WTC11 (cell line): ENCODE results near the gene ASB5. TPM values are rescaled to one million over a fixed set of nuclear protein-coding genes. Genes with fewer than 3 reads are reported as not detected.

ENCODE experiments used
- ATAC-seq: fragments of 200-7000 bp; cut with Tn5 transposase; 2 replicates; pipeline ENCODE4 v1.10.0; 2021; ENCODE audit warnings: mild to moderate bottlenecking, moderate library complexity
- CTCF ChIA-PET: fragments of 300-600 bp; sonication (Branson Sonifier 250); formaldehyde crosslinking; loops from one replicate; lab custom pipeline; 2021; ENCODE audit warnings: antibody characterized with exemption; lab: Charles Lee
- POLR2A ChIA-PET: fragments of 350-600 bp; sonication (Branson Sonifier 250); formaldehyde crosslinking; loops from one replicate; lab custom pipeline; 2021; ENCODE audit warnings: antibody characterized with exemption; lab: Charles Lee
- DNase-seq: peaks from one replicate; pipeline ENCODE4 v3.0.0; 2021; ENCODE audit warnings: low spot score
- H3K27ac Mint-ChIP-seq: 2 replicates; pipeline ENCODE4 v1.8.0; 2021; ENCODE audit warnings: mixed read lengths
- H3K27me3 Mint-ChIP-seq: 2 replicates; pipeline ENCODE4 v1.8.0; 2021; ENCODE audit warnings: low read depth, mild to moderate bottlenecking, moderate library complexity, mixed read lengths
- H3K36me3 Mint-ChIP-seq: 2 replicates; pipeline ENCODE4 v1.8.0; 2021; ENCODE audit warnings: mixed read lengths
- H3K4me1 Mint-ChIP-seq: 2 replicates; pipeline ENCODE4 v1.8.0; 2022; ENCODE audit warnings: mixed read lengths
- H3K4me3 Mint-ChIP-seq: 2 replicates; pipeline ENCODE4 v1.8.0; 2021; ENCODE audit warnings: mild to moderate bottlenecking, moderate library complexity, mixed read lengths
- H3K9me3 Mint-ChIP-seq: 2 replicates; pipeline ENCODE4 v1.8.0; 2021; ENCODE audit warnings: mixed read lengths
- ATF1 ChIP-seq: sonication (generic); formaldehyde crosslinking; IDR thresholded peaks from 2 replicates; pipeline ENCODE4 v1.8.1; 2023; ENCODE audit warnings: mild to moderate bottlenecking, moderate library complexity, missing genetic modification reagents
- CREB1 ChIP-seq: sonication (generic); formaldehyde crosslinking; IDR thresholded peaks from 2 replicates; pipeline ENCODE4 v1.8.0; 2023; ENCODE audit warnings: mild to moderate bottlenecking, missing genetic modification reagents
- FOXJ3 ChIP-seq: sonication (generic); formaldehyde crosslinking; IDR thresholded peaks from 2 replicates; pipeline ENCODE4 v1.9.0; 2021; ENCODE audit warnings: missing genetic modification reagents, mild to moderate bottlenecking, borderline replicate concordance
- FOXK1 ChIP-seq: sonication (generic); formaldehyde crosslinking; IDR thresholded peaks from 2 replicates; pipeline ENCODE4 v1.8.0; 2022; ENCODE audit warnings: mild to moderate bottlenecking, moderate library complexity, missing genetic modification reagents
- GTF2I ChIP-seq: fragments of 250-450 bp; sonication (Bioruptor Pico); conservative IDR thresholded peaks from 2 replicates; pipeline ENCODE4 v1.4.0; 2021; ENCODE audit warnings: mild to moderate bottlenecking
- JAZF1 ChIP-seq: fragments of 250-450 bp; sonication (Bioruptor Pico); IDR thresholded peaks from 2 replicates; pipeline ENCODE4 v1.9.0; 2021; ENCODE audit warnings: moderate library complexity, mild to moderate bottlenecking, inconsistent platforms
- NFE2L1 ChIP-seq: sonication (generic); formaldehyde crosslinking; IDR thresholded peaks from 2 replicates; pipeline ENCODE4 v1.8.1; 2023; ENCODE audit warnings: missing genetic modification reagents
- NFYB ChIP-seq: sonication (generic); formaldehyde crosslinking; conservative IDR thresholded peaks from 2 replicates; pipeline ENCODE4 v1.8.0; 2022; ENCODE audit warnings: low read depth, missing genetic modification reagents
- SMAD3 ChIP-seq: sonication (generic); formaldehyde crosslinking; IDR thresholded peaks from 2 replicates; pipeline ENCODE4 v1.8.0; 2022; ENCODE audit warnings: missing genetic modification reagents, mild to moderate bottlenecking, borderline replicate concordance
- SMAD4 ChIP-seq: sonication (generic); formaldehyde crosslinking; IDR thresholded peaks from 2 replicates; pipeline ENCODE4 v1.8.0; 2022; ENCODE audit warnings: mild to moderate bottlenecking, missing genetic modification reagents
- SP1 ChIP-seq: sonication (generic); formaldehyde crosslinking; conservative IDR thresholded peaks from 2 replicates; pipeline ENCODE4 v1.8.1; 2022; ENCODE audit warnings: missing genetic modification reagents
- TEAD4 ChIP-seq: sonication (generic); formaldehyde crosslinking; IDR thresholded peaks from 2 replicates; pipeline ENCODE4 v1.8.0; 2022; ENCODE audit warnings: mild to moderate bottlenecking, missing genetic modification reagents
- ZNF121 ChIP-seq: sonication (generic); formaldehyde crosslinking; IDR thresholded peaks from 2 replicates; pipeline ENCODE4 v1.8.0; 2023; ENCODE audit warnings: missing genetic modification reagents
- ZNF219 ChIP-seq: sonication (generic); formaldehyde crosslinking; IDR thresholded peaks from 2 replicates; pipeline ENCODE4 v1.8.0; 2023; ENCODE audit warnings: missing genetic modification reagents, mild to moderate bottlenecking, borderline replicate concordance
- ZNF671 ChIP-seq: fragments of 250-450 bp; sonication (Bioruptor Pico); IDR thresholded peaks from 2 replicates; pipeline ENCODE4 v1.8.0; 2021; ENCODE audit warnings: mild to moderate bottlenecking
- total RNA-seq: library from RNA; stranded (reverse); gene quantifications from 3 replicates; pipeline ENCODE4 v1.2.3, GENCODE V29; 2021
- TF ChIP-seq, protein P1 (sequence below): sonication (generic); formaldehyde crosslinking; IDR thresholded peaks from 2 replicates; pipeline ENCODE4 v1.8.0; 2022; ENCODE audit warnings: mild to moderate bottlenecking, missing genetic modification reagents
- TF ChIP-seq, protein P2 (sequence below): sonication (generic); formaldehyde crosslinking; IDR thresholded peaks from 2 replicates; pipeline ENCODE4 v1.8.1; 2023; ENCODE audit warnings: mild to moderate bottlenecking, moderate library complexity, missing genetic modification reagents
- TF ChIP-seq, protein P3 (sequence below): sonication (generic); formaldehyde crosslinking; IDR thresholded peaks from 2 replicates; pipeline ENCODE4 v1.8.1; 2022; ENCODE audit warnings: mild to moderate bottlenecking, moderate library complexity, missing genetic modification reagents
- TF ChIP-seq, protein P4 (sequence below): sonication (generic); formaldehyde crosslinking; IDR thresholded peaks from 2 replicates; pipeline ENCODE4 v1.8.0; 2023; ENCODE audit warnings: missing genetic modification reagents, mild to moderate bottlenecking, borderline replicate concordance
- TF ChIP-seq, protein P5 (sequence below): sonication (generic); formaldehyde crosslinking; IDR thresholded peaks from 2 replicates; pipeline ENCODE4 v1.8.0; 2022; ENCODE audit warnings: mild to moderate bottlenecking, missing genetic modification reagents

ASB5 gene
- total RNA-seq, 1 experiment from 2014 or later: not detected

DNA sequence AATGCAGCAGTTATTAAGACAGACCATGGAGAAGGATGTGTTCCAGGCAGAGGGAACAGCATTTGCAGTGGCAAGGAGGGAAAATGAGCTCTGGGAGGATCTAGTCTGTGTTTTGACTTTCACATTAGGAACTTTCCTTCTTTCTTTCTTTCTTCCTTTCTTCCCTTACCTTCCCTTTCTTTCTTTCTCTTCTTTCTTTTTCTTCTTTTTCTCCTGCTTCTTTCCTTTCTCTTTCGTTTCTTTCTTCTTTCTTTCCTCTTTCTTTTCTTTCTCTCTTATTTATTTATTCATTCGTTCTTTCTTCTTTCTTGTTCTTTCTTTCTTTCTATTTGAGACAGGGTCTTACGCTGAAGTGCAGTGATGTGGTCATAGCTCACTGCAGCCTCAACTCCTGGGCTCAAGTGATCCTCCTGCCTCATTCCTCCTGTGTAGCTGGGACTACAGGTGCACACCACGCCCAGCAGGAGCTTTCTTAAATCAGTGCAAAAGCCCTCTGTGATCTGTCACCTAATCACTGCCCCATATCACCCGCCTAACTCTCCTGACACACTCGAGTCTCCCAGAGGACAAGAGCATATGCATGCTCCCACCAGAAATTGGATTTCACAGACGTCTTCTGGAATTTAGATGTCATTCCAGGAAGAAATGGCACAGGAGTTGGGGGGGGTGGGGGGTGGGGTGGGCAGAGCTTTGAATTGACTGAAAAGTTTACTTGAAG lies 58.3 kb downstream of the ASB5 start:
- Mint-ChIP-seq H3K27ac (no peak overlapping the region), H3K36me3 (peaks cover 10% of the 10 kb centered on the region; the same call in 1 of the 2 replicates), H3K9me3 (peaks cover 16% of the 10 kb centered on the region), H3K4me1 (peaks cover 10% of the 10 kb centered on the region), H3K27me3 (no peaks in the 10 kb centered on the region), H3K4me3 (no peak overlapping the region)
- TF ChIP-seq ZNF121 (no peak), SP1 (CRISPR knock-in tag) (no peak), NFYB (no peak), FOXK1 (CRISPR knock-in tag) (no peak), ZNF219 (CRISPR knock-in tag) (no peak), GTF2I (CRISPR knock-in tag) (no peak)
- TF ChIP-seq, protein P1, sequence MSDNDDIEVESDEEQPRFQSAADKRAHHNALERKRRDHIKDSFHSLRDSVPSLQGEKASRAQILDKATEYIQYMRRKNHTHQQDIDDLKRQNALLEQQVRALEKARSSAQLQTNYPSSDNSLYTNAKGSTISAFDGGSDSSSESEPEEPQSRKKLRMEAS: no peak
- DNase-seq (no peak), ATAC-seq (no peak)
- CTCF ChIA-PET: no interaction called here
- POLR2A ChIA-PET: interaction anchor here (0.6 kb wide), 1 partner anchor 67 kb away, joined by 3 read pairs; no protein-coding TSS in a partner anchor

DNA sequence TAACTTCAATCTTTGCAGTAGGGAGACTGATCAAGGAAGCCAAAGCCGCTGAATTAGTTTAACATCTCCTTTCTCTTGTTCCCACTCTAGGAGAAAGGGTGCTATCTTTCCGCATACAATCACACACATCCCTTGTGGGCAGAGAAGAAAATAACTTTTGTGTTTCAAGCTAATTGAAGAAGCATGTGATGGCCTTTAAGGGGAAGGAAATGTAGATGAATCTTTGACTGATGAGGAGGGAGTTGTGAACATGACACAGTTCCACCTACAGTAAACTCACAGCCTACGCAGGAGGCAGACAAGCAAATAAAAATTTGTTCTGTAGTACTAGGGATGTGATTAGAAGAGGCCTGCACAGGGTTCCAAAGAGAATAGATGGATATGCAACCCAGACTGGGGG lies 58.9 kb downstream of the ASB5 start:
- no peak for ATAC-seq

DNA sequence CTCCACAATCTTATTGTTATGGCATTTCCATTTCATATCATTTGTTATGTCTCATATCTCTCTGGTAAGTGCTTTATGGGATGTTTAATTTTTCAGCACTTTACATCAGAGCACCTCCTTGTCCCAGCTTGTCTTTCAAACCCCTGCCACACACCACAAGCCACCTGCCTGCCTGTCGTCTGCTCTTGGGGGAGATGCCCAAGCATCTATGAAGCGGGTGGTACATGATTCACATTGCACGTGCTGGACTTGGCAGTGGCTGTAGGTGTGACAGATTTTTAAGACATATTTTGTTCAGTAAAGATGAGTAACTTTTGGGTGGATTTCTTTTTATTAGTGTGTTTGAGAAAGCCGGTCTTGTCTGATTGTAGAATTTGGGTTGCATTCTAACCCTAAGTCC lies 59.5 kb downstream of the ASB5 start:
- ChIA-PET POLR2A (no interaction called here), CTCF (no interaction called here)
- Mint-ChIP-seq H3K4me1 (peaks cover 19% of the 10 kb centered on the region), H3K4me3 (no peak overlapping the region), H3K9me3 (peaks cover 16% of the 10 kb centered on the region), H3K36me3 (peaks cover 10% of the 10 kb centered on the region; the same call in 1 of the 2 replicates), H3K27me3 (no peaks in the 10 kb centered on the region), H3K27ac (no peak overlapping the region)
- DNase-seq (no peak), ATAC-seq (no peak)
- TF ChIP-seq, protein P2, sequence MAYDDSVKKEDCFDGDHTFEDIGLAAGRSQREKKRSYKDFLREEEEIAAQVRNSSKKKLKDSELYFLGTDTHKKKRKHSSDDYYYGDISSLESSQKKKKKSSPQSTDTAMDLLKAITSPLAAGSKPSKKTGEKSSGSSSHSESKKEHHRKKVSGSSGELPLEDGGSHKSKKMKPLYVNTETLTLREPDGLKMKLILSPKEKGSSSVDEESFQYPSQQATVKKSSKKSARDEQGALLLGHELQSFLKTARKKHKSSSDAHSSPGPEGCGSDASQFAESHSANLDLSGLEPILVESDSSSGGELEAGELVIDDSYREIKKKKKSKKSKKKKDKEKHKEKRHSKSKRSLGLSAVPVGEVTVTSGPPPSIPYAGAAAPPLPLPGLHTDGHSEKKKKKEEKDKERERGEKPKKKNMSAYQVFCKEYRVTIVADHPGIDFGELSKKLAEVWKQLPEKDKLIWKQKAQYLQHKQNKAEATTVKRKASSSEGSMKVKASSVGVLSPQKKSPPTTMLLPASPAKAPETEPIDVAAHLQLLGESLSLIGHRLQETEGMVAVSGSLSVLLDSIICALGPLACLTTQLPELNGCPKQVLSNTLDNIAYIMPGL: no peak
- TF ChIP-seq TEAD4 (CRISPR knock-in tag) (no peak), SMAD4 (CRISPR knock-in tag) (no peak), ATF1 (CRISPR knock-in tag) (no peak), CREB1 (CRISPR knock-in tag) (no peak), ZNF671 (CRISPR knock-in tag) (no peak), SMAD3 (no peak), NFE2L1 (CRISPR knock-in tag) (no peak), GTF2I (CRISPR knock-in tag) (no peak)
- TF ChIP-seq, protein P3, sequence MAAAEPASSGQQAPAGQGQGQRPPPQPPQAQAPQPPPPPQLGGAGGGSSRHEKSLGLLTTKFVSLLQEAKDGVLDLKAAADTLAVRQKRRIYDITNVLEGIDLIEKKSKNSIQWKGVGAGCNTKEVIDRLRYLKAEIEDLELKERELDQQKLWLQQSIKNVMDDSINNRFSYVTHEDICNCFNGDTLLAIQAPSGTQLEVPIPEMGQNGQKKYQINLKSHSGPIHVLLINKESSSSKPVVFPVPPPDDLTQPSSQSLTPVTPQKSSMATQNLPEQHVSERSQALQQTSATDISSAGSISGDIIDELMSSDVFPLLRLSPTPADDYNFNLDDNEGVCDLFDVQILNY: no peak
- TF ChIP-seq, protein P4, sequence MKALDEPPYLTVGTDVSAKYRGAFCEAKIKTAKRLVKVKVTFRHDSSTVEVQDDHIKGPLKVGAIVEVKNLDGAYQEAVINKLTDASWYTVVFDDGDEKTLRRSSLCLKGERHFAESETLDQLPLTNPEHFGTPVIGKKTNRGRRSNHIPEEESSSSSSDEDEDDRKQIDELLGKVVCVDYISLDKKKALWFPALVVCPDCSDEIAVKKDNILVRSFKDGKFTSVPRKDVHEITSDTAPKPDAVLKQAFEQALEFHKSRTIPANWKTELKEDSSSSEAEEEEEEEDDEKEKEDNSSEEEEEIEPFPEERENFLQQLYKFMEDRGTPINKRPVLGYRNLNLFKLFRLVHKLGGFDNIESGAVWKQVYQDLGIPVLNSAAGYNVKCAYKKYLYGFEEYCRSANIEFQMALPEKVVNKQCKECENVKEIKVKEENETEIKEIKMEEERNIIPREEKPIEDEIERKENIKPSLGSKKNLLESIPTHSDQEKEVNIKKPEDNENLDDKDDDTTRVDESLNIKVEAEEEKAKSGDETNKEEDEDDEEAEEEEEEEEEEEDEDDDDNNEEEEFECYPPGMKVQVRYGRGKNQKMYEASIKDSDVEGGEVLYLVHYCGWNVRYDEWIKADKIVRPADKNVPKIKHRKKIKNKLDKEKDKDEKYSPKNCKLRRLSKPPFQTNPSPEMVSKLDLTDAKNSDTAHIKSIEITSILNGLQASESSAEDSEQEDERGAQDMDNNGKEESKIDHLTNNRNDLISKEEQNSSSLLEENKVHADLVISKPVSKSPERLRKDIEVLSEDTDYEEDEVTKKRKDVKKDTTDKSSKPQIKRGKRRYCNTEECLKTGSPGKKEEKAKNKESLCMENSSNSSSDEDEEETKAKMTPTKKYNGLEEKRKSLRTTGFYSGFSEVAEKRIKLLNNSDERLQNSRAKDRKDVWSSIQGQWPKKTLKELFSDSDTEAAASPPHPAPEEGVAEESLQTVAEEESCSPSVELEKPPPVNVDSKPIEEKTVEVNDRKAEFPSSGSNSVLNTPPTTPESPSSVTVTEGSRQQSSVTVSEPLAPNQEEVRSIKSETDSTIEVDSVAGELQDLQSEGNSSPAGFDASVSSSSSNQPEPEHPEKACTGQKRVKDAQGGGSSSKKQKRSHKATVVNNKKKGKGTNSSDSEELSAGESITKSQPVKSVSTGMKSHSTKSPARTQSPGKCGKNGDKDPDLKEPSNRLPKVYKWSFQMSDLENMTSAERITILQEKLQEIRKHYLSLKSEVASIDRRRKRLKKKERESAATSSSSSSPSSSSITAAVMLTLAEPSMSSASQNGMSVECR (CRISPR knock-in tag): no peak
- TF ChIP-seq, protein P5, sequence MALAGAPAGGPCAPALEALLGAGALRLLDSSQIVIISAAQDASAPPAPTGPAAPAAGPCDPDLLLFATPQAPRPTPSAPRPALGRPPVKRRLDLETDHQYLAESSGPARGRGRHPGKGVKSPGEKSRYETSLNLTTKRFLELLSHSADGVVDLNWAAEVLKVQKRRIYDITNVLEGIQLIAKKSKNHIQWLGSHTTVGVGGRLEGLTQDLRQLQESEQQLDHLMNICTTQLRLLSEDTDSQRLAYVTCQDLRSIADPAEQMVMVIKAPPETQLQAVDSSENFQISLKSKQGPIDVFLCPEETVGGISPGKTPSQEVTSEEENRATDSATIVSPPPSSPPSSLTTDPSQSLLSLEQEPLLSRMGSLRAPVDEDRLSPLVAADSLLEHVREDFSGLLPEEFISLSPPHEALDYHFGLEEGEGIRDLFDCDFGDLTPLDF (CRISPR knock-in tag): no peak
- TF ChIP-seq, protein P1: no peak

More for the DNA sequence above, 58.9 kb downstream of the ASB5 start:
- Mint-ChIP-seq H3K27me3 (no peaks in the 10 kb centered on the region), H3K27ac (no peak overlapping the region), H3K4me3 (no peak overlapping the region), H3K9me3 (peaks cover 16% of the 10 kb centered on the region), H3K36me3 (peaks cover 10% of the 10 kb centered on the region; the same call in 1 of the 2 replicates), H3K4me1 (peaks cover 16% of the 10 kb centered on the region)
- no peak for TF ChIP-seq JAZF1 (CRISPR knock-in tag)
- TF ChIP-seq FOXJ3 (CRISPR knock-in tag): no peak
- POLR2A ChIA-PET: no interaction called here
- CTCF ChIA-PET: no interaction called here
- no peak for DNase-seq
